GM19395 (cell line): ENCODE results near the gene GLYR1.

Source experiments
- ATAC-seq: cut with Tn5 transposase; IDR thresholded peaks from one replicate; pipeline ENCODE4 v1.9.1; 2021; ENCODE audit warnings: mild to moderate bottlenecking, moderate library complexity; ENCODE audit not compliant: unreplicated experiment

Gene GLYR1

DNA sequence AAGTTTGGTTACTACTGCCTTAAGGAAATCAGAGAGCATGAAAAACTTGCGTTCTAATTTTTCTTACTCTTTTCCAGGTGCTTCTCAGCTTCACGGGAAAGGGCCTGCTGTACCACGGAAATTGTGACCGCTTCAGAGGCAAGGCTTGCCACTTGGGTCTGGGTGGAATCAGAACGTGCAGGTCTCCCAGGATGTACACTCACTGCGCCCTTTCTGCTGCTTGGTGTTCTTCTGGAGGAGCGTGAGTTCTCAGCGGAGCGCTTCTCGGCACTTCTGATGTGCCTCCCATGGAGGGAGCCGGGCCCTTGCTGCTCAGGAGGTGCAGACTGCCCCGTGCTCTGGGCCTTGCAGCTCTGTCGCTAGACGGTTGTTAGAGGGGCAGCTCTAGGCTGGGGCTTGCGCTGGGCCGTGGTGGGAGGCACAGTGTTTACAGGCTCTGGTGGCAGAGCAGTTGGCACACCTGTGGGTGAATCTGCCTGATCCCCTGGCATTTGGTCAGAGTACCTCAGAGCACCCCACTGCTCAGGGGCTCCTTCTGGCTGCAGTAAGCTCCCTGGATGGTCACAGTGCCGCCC is 33.0 kb upstream of the GLYR1 start:
- no peak for ATAC-seq

DNA sequence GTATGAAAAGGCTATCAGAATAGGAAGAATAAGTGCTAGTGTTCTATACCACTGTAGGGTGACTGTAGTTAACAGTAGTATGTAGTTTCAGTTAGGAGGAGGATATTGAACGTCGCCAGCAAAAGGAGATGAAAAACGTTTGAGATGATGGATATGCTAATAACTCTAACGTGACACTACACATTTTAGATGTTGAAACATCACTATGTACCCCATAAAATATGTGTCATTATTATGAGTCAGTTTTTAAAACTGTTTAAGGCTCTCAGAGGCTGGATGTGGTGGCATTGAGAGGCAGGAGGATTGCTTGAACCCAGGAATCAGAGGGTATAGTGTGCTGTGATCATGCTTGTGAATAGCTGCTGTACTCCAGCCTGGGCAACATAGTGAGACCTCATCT is 32.0 kb upstream of the GLYR1 start:
- no peak for ATAC-seq

DNA sequence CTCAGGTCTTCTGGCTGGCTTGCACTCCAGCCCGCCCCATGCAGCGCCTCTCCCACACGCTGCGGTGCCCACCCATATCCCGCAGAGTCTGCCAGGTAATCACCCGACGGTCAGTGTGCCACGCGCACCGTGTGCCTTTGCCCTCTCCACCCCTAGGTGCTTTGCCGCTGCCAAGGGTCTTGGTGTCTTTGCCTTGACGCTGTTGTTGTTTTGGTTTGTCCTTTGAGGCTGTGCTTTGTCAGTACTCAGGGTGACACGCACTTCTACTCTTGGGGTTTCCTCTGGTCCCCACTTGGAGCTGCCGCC is 30.2 kb upstream of the GLYR1 start:
- no peak for ATAC-seq

DNA sequence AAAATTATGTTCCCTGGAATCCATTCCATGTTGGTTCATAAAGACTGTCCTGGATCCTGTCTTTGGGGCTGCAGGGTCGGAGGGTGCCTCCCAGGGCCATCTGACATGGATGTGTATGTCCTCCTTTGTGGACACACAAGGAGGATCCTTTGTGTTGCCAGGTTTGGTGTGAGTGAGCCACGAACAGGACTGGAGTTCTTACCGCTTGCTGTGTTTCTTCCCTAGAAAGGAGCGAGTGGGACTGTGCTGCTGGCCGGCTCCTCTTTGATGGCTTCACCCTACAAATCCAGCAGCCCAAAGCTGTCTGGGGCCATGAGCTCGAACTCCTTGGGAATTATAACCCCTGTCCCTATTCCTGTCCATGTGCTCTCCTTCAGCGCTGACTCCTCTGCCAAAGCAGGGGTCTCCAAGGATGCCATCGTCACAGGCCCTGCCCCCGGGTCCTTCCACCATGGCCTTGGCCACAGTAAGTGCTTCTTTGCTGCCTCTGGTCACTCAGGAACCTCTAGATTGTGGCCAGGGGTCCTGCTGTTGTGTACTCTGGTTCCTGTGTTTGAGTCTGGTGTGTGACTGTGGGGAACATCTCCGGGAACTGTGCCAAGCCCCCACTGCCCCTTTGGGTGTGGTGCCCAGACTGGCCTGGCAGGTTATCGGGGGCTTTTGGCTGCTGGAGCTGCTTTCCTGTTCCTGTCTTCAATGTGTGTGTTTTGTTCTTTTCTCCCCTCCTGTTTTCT is 29.7 kb upstream of the GLYR1 start:
- ATAC-seq = no peak

DNA sequence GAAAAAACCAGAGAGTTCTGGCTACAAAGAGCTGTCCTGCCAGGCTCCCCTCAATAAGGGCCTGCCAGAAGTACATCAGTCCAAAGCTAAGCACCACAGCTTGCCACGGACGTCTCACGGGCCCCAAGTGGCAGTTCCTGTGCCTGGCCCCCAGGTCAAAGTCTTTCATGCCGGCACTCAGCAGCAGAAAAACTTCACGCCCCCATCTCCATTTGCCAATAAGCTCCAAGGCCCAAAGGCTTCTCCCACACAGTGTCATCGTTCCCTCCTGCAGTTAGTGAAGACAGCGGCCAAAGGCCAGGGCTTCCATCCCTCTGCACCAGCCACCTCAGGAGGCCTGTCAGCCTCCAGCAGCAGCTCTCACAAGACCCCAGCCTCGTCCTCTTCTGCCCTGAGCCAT is 27.6 kb upstream of the GLYR1 start:
- ATAC-seq = no peak

- no peak for ATAC-seq
These were observed 26.0 kb upstream of the GLYR1 start for GRCh38 chr16:4873091-4873490.

- no peak for ATAC-seq
These were observed 24.0 kb upstream of the GLYR1 start for GRCh38 chr16:4871071-4871470.

DNA sequence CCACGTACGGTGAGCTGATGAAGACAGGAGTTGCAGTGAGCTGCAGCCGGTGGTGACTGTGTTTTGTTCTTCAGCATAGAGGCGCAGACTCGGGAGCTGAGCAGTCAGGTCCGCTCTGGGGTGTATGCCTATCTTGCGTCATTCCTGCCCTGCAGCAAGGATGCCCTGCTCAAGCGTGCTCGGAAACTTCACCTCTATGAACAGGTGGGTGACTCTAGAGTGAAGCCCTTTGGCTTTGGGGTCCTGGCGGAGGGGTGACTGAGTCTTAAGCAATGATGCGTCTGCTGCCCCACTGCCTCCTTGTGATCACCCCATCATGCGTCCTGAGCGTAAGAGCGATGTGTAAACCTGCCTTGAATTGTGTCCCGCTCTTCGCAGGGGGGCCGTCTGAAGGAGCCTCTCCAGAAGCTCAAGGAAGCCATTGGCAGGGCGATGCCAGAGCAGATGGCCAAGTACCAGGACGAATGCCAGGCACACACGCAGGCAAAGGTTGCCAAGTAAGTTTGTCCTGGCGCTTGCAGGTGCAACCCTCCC is 23.1 kb upstream of the GLYR1 start:
- no peak for ATAC-seq

DNA sequence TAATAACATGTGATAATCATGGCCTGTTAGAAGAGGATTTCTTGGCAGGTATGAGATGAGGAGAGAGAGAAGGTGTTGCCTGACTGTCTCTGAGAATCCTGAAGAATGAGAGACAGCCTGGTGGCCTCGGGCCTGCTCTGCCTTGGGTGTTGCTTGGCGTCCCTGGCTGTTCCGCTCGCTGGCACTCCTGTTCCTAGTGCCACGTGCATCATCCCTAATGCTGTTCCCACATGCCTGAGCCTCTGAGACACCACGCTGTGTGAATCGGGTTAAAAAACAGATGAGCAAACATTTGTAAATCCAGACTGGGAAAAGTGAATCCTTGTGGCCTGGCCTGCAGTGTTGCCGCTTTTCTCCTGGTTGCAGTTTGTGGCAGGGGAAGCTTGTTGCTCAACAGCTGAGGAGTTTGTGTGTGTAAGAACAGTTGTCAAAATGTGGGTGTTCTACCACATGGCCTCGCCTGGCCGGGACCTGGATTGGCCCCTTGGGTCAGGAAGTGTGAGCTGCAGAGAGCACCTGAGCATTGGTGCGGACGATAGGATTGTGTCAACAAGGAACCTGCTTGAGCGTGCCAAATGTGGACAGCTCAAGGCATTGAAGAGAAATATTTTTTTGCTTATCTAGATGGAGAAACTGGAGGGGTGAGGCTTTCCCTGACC is 22.2 kb upstream of the GLYR1 start:
- ATAC-seq = no peak

GRCh38 chr16:4868535-4868934 is 21.4 kb upstream of the GLYR1 start:
- no peak for ATAC-seq

- ATAC-seq = peak; percentile 76
These were observed 20.9 kb upstream of the GLYR1 start for GRCh38 chr16:4868026-4868425.

GRCh38 chr16:4866586-4866985 is 19.5 kb upstream of the GLYR1 start:
- ATAC-seq = no peak

GRCh38 chr16:4865231-4865860 is 18.3 kb upstream of the GLYR1 start:
- no peak for ATAC-seq

GRCh38 chr16:4864728-4865127 is 17.6 kb upstream of the GLYR1 start:
- ATAC-seq = no peak

DNA sequence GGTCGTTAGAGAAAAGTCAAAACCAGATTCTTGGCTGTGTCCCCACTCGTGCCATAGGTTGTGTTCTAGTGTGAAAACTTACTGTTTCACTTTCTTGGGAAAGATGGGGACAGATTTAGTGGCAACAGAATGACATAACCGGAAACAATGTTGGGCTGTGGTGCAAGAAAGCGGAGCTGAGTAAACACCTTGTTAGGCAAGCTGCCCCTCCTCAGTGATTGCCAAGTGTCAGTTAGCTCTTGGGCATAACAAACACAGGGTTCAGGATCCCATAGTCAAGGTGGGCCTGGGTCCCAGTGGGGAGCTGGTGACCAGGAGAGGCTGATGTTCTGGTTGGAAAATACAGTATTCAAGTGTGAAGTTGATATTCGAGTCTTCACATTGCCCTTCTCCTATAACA is 15.6 kb upstream of the GLYR1 start:
- no peak for ATAC-seq

DNA sequence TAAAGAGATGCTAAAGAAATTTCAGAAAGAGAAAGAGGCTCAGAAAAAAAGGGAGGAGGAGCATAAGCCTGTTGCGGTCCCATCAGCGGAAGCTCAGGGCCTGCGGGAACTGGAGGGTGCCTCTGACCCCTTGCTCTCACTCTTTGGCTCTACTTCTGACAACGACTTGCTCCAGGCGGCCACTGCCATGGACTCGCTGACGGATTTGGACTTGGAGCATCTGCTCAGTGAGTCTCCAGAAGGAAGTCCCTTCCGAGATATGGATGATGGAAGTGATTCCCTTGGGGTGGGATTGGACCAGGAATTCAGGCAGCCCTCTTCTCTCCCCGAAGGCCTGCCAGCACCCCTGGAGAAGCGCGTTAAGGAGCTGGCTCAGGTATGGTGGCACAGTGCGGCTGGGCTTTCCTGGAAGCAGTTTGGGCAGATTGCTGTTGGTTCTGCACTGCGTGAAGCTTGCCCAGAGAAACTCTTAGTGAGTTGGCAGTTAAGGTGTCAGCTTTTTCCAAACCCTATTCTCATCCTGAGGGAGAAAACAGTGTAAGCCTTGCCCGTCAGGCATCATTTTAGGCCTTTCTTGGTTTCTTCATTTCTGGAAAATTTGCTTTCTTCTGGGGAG is 13.7 kb upstream of the GLYR1 start:
- ATAC-seq = no peak

GRCh38 chr16:4859900-4860255 is 12.8 kb upstream of the GLYR1 start:
- no peak for ATAC-seq

DNA sequence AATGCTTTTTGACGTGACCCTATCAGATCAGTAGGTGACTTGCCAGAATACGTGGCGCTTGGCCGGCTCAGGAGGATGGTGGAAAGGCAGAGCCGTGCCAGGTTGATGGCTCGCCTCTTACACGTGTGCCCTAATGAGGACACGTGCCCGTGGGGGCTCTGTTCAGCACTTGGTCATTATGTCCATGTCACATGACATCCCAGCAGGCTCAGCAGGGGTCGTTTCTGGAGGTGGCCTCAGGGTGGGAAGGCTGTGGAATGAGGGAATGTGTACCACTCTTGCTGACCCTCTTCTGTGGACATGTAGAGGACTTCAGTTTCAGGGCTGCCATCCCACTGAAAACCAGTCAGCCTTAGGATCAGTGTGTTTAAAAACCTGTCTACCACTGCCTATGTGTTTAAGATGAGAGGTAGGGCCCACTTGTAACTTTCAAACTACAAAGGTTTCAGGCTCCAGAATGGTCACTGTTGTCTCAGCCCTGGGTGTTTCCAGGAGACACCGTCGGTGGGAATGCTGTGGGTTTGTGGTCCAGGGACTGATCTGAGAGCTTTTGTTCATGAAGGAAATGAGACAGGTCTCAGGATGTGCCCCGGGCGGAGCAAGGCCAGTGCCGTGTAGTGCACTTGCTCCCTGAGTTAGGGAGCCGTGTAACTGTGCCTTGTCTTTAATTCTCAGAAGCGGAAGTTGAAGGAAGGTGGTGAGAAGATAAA is 12.3 kb upstream of the GLYR1 start:
- no peak for ATAC-seq

DNA sequence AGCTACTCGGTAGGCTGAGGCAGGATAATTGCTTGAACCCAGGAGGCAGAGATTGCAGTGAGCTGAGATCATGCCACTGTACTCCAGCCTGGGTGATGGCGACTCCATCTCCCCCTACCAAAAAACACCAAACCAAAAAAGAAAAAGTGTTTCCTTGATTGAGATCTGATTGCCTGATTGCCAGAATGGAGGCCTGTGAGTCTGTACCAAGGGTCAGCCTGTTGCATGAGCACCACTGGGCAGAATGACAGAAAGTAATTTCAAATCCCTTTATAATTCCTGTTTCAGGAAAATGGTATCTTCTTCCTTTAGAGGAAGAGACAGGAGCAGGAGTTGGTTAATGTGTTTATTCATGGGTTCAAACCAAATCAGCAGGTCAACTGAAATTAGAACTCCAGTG is 8.7 kb upstream of the GLYR1 start:
- no peak for ATAC-seq

DNA sequence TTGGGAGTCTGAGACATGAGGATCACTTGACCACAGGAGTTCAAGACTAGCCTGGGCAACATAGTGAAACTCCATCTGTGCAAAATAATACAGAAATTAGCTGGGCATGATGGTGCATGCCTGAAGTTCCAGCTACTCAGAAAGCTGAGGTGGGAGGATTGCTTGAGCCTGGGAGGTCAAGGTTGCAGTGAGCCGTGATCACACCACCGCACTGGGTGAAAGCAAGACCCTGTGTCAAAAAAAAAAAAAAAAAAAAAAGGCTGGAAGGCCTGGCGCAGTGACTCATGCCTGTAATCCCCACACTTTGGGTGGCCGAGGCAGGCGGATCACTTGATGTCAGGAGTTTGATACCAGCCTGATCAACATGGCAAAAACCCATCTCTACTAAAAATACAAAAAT is 8.3 kb upstream of the GLYR1 start:
- no peak for ATAC-seq
